Measurements from ENCODE around the gene BEX4.
"Not testable (repeated sequence)": the region's sequence is repeated elsewhere in the genome, so short reads cannot be mapped to it uniquely, and the experiment has no call there.

BEX4 gene

GRCh38 chrX:103211012-103211715, 3.7 kb upstream of the BEX4 start:
- in situ Hi-C loops (cut with HindIII; ENCODE audit: low pct_unique_long_range_greater_than_20kb, low sequenced_read_pairs), result no loop called here
- TF ChIP-seq JUND (IDR thresholded peaks at IDR 0.05; ENCODE audit: low read depth), result no peak
- peak in 1 of 2 experiments; percentile 40 for DNase-seq (ENCODE audit: low read depth in 1 of 2, low spot score in 1 of 2)

- no peak for DNase-seq (ENCODE audit: low read depth in 1 of 2, low spot score in 1 of 2)
- in situ Hi-C loops (cut with HindIII; ENCODE audit: low pct_unique_long_range_greater_than_20kb, low sequenced_read_pairs), result no loop called here
- no peak for TF ChIP-seq JUND (IDR thresholded peaks at IDR 0.05; ENCODE audit: low read depth)
Observed at GRCh38 chrX:103212749-103213457, 2.0 kb upstream of the BEX4 start.

- DNase-seq (ENCODE audit: low read depth in 1 of 2, low spot score in 1 of 2), result no peak
- TF ChIP-seq JUND (IDR thresholded peaks at IDR 0.05; ENCODE audit: low read depth), result no peak
- in situ Hi-C loops (cut with HindIII; ENCODE audit: low pct_unique_long_range_greater_than_20kb, low sequenced_read_pairs), result no loop called here
Observed at GRCh38 chrX:103215425-103215991, 600 bp downstream of the BEX4 start.

- no peak for TF ChIP-seq JUND (IDR thresholded peaks at IDR 0.05; ENCODE audit: low read depth)
- in situ Hi-C loops (cut with HindIII; ENCODE audit: low pct_unique_long_range_greater_than_20kb, low sequenced_read_pairs), result no loop called here
- DNase-seq (ENCODE audit: low read depth in 1 of 2, low spot score in 1 of 2), result no peak
Observed at GRCh38 chrX:103220511-103221323, 5.8 kb downstream of the BEX4 start.

GRCh38 chrX:103225918-103226317, 11.0 kb downstream of the BEX4 start:
- DNase-seq (ENCODE audit: low read depth in 1 of 2, low spot score in 1 of 2); in situ Hi-C loops (cut with HindIII; ENCODE audit: low pct_unique_long_range_greater_than_20kb, low sequenced_read_pairs): not testable (repeated sequence)

- in situ Hi-C loops (cut with HindIII; ENCODE audit: low pct_unique_long_range_greater_than_20kb, low sequenced_read_pairs), result no loop called here
- no peak for DNase-seq (ENCODE audit: low read depth in 1 of 2, low spot score in 1 of 2)
- TF ChIP-seq JUND (IDR thresholded peaks at IDR 0.05; ENCODE audit: low read depth), result no peak
Observed at GRCh38 chrX:103233263-103233662, 18.4 kb downstream of the BEX4 start.

GRCh38 chrX:103234869-103235268, 20.0 kb downstream of the BEX4 start:
- DNase-seq (ENCODE audit: low read depth in 1 of 2, low spot score in 1 of 2), result no peak
- in situ Hi-C loops (cut with HindIII; ENCODE audit: low pct_unique_long_range_greater_than_20kb, low sequenced_read_pairs), result no loop called here
- TF ChIP-seq JUND (IDR thresholded peaks at IDR 0.05; ENCODE audit: low read depth), result no peak

- DNase-seq (ENCODE audit: low read depth in 1 of 2, low spot score in 1 of 2); in situ Hi-C loops (cut with HindIII; ENCODE audit: low pct_unique_long_range_greater_than_20kb, low sequenced_read_pairs): not testable (repeated sequence)
Observed at GRCh38 chrX:103235608-103236007, 20.7 kb downstream of the BEX4 start.

- no peak for DNase-seq (ENCODE audit: low read depth in 1 of 2, low spot score in 1 of 2)
- in situ Hi-C loops (cut with HindIII; ENCODE audit: low pct_unique_long_range_greater_than_20kb, low sequenced_read_pairs), result no loop called here
- TF ChIP-seq JUND (IDR thresholded peaks at IDR 0.05; ENCODE audit: low read depth), result no peak
Observed at GRCh38 chrX:103236296-103236695, 21.4 kb downstream of the BEX4 start.

- TF ChIP-seq JUND (IDR thresholded peaks at IDR 0.05; ENCODE audit: low read depth), result no peak
- in situ Hi-C loops (cut with HindIII; ENCODE audit: low pct_unique_long_range_greater_than_20kb, low sequenced_read_pairs), result no loop called here
- no peak for DNase-seq (ENCODE audit: low read depth in 1 of 2, low spot score in 1 of 2)
Observed at GRCh38 chrX:103240155-103240554, 25.2 kb downstream of the BEX4 start.

GRCh38 chrX:103248553-103248952, 33.6 kb downstream of the BEX4 start:
- no peak for TF ChIP-seq JUND (IDR thresholded peaks at IDR 0.05; ENCODE audit: low read depth)
- peak in 1 of 2 experiments; percentile 7 for DNase-seq (ENCODE audit: low read depth in 1 of 2, low spot score in 1 of 2)
- in situ Hi-C loops (cut with HindIII; ENCODE audit: low pct_unique_long_range_greater_than_20kb, low sequenced_read_pairs), result no loop called here

- no peak for DNase-seq (ENCODE audit: low read depth in 1 of 2, low spot score in 1 of 2)
- in situ Hi-C loops (cut with HindIII; ENCODE audit: low pct_unique_long_range_greater_than_20kb, low sequenced_read_pairs), result no loop called here
- no peak for TF ChIP-seq JUND (IDR thresholded peaks at IDR 0.05; ENCODE audit: low read depth)
Observed at GRCh38 chrX:103249805-103250204, 34.9 kb downstream of the BEX4 start.
